ENCODE measurements around the gene MYOM1.

Gene MYOM1

DNA sequence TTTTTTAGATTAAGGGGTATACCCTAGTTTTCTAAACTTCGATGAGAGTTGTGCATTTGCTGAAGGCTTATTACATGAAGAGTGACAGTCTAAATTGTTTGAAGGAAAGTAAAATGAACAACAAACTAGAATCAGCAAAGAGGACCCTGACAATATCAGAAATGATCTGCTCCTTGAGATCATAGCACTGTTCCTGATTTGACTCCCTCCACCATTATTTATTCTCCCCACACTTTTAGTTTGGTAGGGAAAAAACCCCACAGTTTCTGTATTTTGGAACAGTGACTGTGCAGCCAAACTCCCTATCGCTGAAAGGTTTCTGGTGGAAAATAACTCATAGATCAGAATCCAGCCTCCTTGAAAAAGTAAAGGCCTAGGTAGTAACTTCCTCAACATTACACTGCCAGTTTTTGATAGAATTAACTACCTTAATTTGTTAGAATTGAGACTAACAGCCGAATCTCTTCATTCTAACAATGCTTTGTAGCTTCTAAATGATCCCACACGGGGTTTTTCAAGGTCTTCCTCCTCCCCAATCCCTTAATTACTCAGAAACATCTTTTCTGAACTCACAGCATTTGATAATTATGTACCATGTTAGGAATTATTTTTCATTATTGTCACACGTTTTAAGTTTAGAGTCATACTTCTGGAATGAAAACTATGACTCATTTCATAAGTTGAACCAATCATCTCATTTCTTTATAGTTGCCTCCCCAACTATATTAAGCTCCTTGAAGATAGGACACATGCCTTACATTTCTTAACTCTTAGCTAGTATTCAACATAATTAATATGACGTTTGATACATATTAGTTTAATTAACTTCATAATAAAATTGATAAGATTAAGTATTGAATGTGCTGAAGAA is 30.7 kb upstream of the MYOM1 start:
- DNase-seq (ENCODE audit: extremely low spot score, insufficient read length, low read depth) (no peak), FAIRE-seq (no peak)

DNA sequence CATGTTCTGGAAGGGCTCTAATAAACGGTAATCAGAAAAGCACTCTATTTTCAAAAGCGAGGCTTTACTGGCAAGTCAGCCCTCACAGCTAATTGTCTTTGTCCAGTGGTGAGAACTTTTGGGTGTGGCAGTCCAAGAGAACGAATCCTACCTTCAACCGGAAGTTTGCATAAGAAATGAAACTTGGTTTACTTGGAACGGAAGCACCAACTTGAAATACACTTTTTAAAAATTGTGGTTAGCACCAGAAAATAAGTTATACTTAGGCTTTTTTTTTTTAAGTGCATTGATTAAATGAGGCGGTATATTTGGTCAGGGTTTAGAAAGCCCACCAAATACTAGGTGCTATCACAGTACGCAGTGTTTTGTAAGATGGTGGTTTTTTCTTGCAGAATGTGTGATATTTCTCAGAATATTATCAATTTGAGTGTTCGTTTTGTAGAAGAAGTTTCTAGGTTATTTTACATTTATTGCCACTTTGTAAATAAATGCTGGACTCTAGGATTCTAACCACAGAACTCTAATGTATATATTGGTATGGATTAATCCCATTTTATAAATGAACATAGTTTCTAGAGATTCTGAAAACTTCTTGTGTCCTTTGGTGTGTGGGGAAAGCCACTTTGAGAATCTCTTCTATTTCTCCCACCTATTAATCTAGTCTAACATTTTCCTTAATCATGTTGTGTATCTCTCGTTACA is 29.0 kb upstream of the MYOM1 start:
- DNase-seq (ENCODE audit: extremely low spot score, insufficient read length, low read depth) = no peak
- peak; percentile 73 for FAIRE-seq

DNA sequence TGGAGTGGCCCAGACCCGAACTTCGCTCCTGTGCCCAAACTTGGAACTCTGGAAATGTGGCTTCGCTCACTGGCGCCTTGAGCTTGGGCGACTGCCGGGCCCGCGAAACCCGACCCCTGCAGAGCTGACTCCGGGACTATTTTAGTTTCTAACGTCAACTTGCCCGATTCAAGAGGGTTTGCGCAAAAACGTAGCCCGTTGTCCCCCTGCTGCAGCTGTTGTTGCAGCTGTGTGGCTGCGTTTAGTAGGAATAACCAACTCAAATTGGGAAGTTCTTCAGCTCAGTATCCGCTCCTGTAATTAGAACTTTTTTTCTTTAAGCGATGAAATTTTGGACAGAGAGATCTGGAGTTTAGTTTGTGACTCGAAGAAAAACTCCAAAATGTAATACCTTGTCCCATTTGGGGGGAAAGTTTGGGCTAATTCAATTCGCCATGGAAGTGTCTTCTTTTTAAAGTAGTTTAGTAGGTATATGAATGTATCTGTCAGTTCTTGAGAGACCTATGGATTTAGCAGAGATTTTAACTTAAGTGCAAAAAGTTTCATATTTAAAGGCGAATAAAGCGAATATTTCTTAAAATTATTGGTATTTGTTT is 28.4 kb upstream of the MYOM1 start:
- no peak for FAIRE-seq
- DNase-seq (ENCODE audit: extremely low spot score, insufficient read length, low read depth) = no peak

DNA sequence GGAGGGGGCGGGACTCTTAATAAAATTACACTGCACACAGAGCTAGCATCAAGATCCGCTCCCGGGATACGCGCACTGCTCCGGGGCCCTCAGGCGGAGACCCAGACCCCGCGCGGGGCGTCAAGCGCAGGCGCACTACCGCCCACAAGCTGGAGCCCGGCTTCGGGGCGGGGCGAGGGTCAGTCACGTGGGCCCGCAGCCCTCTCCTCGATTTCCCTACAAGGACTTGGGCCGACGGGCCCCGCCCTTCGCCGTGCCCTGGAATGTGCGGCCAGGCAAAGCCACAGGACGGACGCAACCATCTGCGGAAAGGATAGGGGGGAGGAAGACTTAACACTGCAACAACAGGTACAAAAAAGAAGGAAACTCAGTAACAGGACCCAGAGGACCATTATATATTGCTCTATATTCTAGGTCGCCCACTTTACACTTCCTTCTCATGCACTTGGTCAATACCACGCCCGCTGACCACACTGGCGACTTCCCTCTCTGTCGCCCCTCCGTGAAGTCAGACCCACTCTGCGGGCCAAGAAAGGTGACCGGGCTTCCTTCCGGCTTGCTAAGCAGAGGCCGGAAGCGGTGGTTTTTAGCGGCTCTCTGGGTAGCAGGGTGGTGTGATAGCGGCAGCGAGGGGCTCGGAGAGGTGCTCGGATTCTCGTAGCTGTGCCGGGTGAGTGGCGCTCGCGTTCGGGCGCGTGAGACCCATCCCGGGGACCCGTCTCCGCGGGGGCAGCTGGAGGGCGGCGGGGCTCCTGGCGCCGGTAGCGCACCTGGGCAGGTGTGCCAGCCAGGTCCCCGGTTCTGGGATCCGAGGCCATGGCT is 27.7 kb upstream of the MYOM1 start, which contains the start of gene MYL12A:
MYL12A (plus strand) TSS at position 562 of the 822 bp plus-strand sequence. CDS start 5,447 bp downstream, outside the sequence.
- FAIRE-seq (peak; percentile 98), DNase-seq (ENCODE audit: extremely low spot score, insufficient read length, low read depth) (peak; percentile 82)

DNA sequence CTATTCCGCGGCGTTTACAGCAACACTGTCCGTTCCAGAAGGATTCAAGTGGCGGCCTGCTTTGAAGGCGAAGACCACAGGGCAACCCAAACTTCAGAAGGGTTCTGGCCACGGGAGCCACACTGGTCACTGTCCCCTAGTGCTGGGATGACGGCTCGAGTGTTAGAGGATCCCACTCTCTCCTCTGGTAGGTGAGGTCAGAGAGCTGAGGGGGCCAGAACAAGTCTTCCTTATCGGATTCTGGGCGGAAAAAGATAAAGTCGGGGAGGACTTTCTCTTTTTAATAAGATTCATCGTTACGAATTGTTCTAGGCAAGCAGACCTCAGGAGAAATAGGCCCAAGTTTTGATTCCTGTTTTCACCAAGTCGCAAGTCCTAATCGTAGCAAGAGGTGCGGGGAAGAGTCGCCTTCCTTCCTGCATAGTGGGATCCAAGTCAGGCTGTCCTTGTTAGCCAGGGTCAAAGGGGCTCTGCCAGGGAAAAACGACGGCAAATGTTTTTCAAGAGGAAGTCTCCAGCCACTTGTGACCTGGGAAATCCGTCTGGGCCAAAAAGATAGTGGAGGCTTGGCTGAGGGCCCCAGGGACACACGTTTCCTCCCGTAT is 27.0 kb upstream of the MYOM1 start:
- peak; percentile 42 for FAIRE-seq
- DNase-seq (ENCODE audit: extremely low spot score, insufficient read length, low read depth) = no peak

DNA sequence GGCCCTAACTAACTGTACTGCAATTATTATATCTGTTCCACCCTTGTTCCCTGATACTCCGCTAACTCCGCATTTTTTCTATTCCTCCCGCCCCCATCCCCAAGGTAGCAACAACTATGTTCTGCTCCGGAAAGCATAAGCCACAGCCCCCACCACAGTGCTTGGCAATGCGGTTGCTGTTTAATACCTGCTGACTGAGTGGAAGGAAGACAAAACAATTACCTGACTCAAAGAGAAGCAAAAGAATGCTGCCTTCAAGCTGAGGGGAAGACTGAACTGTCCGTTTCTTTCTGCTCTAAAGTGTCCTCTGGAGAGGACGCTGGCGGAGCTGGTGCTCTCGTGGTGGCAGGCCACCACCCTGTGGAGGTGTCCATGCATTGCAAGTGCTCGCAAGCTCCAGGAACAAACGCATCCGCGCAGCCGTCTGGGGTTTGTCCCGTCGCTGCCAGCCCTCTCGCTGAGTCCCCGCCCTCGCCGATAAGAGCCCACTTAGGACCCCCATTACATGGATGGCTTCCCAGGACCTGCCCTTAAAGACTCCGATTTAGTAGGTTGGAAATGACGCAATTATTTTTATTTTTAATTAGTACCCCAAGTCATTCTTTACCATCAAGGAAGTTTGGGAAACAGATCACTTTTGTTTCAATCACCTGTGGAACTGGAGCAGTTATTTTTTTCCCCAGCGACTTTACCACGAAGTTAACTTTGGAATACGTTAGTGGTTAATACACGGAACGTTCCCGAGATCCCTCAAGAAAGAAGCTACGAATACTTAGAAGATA is 26.3 kb upstream of the MYOM1 start:
- FAIRE-seq = peak; percentile 87

DNA sequence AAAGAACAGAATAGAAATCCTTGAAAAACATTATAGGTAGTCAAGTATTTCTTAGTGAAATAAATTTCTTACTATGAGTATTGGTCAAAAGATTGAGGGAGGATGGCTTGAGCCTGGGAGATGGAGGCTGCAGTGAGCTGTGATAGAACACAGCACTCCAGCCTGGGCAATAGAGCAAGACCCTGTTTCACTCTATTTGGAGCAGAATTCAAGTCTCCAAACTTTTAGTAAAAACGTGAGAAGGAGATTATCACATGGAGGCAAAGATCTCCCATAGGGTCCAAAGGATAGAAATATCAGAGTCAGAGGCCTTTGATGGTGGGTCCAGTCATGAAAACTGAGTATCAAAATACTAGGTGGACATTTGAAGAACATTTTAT is 25.4 kb upstream of the MYOM1 start:
- FAIRE-seq = no peak
- no peak for DNase-seq (ENCODE audit: extremely low spot score, insufficient read length, low read depth)

More for the DNA sequence above, 26.3 kb upstream of the MYOM1 start:
- no peak for DNase-seq (ENCODE audit: extremely low spot score, insufficient read length, low read depth)

DNA sequence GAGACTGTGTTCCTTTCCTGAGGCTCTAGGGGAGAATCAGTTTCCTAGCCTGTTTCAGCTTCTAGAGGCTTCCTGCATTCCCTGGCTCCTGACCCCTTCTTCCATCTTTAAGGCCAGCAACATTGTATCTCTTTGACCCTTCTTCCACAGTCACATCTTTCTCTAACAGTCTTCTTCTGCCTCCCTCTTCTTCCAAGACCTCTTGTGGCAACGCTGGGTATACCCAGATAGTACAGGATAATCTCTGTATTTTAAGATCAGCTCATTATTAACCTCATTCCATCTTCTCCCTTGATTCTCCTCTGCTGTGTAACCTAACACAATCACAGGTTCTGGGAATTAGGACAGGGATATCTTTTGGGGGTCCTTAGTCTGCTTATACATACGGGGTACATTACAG is 19.0 kb upstream of the MYOM1 start:
- FAIRE-seq = no peak

DNA sequence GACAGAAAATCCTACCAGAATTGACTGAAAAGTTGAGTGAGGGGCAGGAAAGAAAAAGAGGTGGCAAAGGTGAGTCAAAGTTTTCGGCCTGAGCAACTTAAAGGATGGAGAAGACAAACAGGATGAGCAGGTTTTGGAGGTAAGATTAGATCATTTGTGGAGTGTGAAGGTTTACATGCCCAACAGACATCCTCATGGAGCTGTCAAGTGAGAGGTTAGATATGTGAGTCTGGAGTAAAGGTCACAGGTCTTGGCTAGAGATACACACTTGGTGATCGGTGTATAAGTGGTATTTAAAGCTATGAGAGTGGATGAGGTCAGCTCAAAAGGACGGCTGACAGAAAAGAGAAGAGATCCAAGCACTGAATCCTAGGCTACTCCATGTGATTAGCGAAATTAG is 16.7 kb upstream of the MYOM1 start:
- no peak for FAIRE-seq

More for the DNA sequence above, 19.0 kb upstream of the MYOM1 start:
- no peak for DNase-seq (ENCODE audit: extremely low spot score, insufficient read length, low read depth)

DNA sequence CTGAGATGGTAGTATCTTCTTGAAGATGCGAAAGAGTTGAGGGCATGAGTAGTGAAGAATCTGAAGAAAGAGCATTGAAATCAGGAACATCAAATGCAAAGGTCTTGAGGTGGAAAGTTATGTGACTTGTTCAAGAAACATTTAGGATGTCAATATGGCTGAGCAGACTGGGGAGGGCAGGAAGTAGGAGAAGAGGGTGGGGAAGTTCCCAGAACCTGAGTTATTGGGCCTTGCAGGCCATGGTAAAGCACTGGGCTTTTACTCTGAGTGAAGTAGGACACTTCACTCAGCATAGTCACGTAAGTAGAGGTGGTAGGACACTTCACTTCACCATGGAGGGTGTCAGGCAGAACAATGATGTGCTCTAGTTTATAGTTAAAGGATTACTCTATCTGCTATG is 16.1 kb upstream of the MYOM1 start:
- DNase-seq (ENCODE audit: extremely low spot score, insufficient read length, low read depth) (no peak), FAIRE-seq (no peak)

More for the DNA sequence above, 16.7 kb upstream of the MYOM1 start:
- no peak for DNase-seq (ENCODE audit: extremely low spot score, insufficient read length, low read depth)

DNA sequence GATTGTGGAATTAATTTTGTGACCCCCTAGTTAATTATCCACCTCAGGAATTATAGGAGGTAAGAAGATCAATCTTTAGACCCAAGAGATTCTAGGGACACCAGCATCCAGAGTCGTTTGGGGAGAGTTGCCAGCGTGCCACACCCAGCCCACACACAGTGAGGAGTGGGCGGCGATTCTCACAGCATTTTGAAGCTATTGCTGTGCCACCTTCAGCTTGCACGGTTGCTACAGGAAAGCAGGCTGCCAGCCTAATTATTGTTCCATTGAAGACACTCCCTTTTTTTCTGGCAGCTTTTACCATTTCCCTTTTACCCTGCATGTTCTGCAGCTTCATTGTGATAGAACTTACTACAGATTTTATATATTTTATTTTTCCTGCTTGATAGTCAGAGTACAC is 14.7 kb upstream of the MYOM1 start:
- no peak for DNase-seq (ENCODE audit: extremely low spot score, insufficient read length, low read depth)
- FAIRE-seq = no peak

DNA sequence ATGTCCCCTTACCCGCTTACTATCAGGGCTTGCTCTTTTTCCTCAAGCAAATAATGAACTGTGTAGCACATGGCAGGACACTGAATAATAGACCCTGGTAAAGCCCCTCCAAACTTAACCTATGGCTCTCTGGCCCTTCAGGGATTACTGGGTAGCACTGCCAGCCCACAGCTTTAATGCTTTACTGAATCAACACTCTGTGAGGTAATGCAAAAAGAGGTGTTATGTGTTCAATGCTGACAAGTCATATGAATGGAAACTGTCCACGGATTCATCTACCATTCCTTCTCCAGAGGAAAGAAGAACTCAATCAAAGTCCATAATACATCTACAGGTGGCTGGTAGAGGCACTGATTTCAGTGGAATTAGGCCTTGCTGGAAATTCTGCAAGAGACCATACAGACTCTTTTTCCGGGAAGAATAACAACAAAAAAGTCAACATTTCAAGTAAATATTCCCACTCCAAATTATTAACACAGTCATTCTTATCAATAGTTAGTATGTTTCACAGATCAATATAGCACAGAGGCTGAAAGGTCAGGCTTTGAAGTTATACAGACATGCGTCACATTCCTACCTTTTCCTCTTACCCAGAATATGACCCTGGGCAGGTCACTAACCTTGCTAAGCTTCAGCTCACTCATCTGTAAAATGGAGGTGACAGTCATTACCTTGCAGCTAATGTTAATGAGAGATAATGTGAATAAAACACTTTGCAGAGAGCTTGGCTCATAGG is 13.8 kb upstream of the MYOM1 start:
- FAIRE-seq (no peak), DNase-seq (ENCODE audit: extremely low spot score, insufficient read length, low read depth) (no peak)

DNA sequence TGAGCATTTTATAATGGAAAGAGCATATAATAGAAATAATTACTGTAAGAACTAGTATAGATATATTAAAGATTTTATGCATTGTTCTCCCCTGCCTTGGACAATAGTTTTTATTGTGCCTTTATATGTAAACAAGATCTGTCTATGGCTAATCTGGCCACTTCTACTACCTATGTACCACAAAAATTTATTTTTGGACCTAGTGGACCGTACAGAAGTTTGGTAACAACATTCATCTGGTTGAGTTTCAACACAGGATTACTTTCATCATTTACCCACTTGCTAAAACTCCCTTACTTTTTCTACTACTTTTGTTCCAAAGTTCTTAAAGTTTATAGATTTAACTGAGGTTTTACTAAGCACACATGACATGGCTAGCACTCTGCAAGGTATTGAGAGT is 13.2 kb upstream of the MYOM1 start:
- FAIRE-seq = no peak
- DNase-seq (ENCODE audit: extremely low spot score, insufficient read length, low read depth) = no peak

DNA sequence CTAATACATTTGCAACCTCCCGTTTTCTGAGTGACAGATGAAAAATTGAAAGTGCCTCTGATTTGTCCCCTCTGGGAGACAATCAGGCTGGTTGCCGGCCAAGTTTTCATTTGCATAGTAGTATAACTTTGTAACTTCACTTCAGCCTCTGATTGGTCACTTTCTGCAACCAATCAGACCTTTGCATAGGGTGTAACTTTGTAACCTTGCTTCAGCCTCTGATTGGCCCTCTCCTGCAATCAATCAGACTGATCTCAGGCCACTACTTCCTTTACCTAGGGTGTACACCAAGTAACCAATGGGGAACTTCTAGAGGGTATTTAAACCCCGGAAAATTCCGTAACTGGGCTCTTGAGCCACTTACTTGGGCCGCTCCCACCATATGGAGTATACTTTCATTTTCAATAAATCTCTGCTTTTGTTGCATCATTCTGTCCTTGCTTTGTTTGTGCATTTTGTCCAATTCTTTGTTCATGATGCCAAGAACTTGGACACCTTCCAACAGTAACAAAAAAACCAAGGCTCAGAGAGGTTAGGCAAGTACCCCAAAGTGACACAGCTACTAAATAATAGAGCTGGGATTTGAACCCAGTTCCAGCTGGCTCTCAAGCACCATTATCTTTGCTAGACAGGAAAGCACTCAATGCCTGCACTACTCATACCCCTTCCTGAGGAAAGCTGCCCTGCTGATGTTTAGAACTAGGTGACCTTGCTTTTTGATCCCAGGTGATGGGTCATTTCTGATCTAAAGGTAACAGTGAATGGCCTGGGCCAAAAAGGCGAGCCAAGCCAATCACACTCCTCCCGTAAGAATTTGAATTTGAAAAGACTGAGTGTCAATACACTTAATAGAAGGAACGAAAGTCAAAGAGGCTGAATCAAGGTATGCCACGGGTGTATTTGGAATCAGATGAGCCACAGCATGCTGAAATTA is 10.9 kb upstream of the MYOM1 start:
- DNase-seq (ENCODE audit: extremely low spot score, insufficient read length, low read depth) (no peak), FAIRE-seq (no peak)

DNA sequence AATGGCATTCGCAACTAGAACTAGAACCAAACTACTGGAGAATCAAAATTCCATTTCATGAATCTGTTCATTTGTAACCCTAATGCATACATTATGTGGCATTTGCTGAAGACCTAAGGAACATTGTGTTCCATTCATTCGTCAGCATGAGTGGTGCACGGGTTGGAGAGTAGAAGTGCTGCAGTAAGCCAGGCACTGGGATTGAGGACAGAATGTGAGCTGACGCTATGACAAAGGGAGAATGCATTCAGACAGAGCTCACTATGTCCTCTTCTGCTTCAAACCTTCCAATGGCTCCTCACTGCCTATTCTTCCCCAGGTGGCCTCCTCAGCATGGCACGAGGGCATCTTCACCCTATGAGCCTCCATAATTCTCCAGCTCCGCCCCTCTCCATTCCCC is 6.3 kb upstream of the MYOM1 start:
- FAIRE-seq (no peak), DNase-seq (ENCODE audit: extremely low spot score, insufficient read length, low read depth) (no peak)

DNA sequence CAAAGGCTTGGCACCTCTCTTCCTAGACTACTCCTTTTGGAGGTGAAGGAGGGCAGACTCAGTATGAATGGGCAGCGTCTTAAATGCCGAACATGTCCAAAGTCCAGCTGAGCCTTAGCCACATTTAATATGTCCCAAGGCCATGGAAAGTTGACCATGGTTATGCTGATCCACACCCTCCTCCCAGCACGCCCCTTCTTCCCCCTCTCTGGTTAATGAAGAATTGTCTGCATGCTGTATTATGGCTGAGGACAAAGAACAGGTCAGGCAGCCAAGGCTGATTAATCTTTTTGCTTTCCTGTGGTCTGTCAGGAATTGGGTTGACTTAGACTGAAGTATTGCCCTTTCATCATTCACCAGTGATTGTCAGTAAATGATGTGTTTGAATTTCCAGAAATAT is 5.8 kb upstream of the MYOM1 start:
- DNase-seq (ENCODE audit: extremely low spot score, insufficient read length, low read depth) (no peak), FAIRE-seq (no peak)

DNA sequence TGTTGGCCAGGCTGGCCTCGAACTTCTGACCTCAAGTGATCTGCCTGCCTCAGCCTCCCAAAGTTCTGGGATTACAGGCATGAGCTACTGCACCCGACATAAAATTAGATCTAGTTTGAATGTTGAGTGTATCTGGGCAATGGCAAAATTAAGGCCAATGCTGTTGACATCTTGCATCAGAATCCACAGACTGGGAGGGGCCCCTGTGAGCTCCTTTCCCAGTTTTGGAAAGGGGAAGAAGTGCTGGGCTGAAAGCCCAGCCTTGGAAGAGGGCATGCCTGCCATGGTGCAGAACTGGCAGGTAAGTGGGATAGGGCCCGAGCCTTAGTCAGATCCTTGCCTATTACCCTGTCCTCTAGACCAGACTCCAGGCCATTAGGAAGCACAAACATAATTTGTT is 4.5 kb upstream of the MYOM1 start:
- no peak for FAIRE-seq
- DNase-seq (ENCODE audit: extremely low spot score, insufficient read length, low read depth) = no peak

All from GM18507 (cell line).